ENCODE measurements around the gene ALDH1L1.
"Not testable (repeated sequence)": the region's sequence is repeated elsewhere in the genome, so short reads cannot be mapped to it uniquely, and the experiment has no call there.

The ALDH1L1 gene

DNA sequence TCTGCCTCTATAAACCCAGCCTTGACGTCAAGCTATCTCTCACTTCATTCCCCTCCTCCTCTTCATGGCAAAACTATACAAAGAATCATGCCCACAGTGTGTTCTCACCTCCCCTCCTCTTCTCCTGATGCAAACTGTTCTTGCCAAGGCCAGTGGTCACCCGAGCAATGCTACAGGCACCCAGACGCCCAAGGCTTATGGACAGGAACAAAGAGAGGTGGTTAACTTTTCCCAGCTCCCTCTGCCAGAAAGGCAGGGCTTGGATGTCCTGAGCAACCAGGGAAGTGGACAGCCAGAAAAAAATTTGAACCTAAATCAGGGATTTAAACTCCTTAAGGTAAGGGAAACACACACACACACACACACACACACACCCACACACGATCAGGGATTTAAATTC, 101.5 kb downstream of the ALDH1L1 start:
- no peak for DNase-seq

DNA sequence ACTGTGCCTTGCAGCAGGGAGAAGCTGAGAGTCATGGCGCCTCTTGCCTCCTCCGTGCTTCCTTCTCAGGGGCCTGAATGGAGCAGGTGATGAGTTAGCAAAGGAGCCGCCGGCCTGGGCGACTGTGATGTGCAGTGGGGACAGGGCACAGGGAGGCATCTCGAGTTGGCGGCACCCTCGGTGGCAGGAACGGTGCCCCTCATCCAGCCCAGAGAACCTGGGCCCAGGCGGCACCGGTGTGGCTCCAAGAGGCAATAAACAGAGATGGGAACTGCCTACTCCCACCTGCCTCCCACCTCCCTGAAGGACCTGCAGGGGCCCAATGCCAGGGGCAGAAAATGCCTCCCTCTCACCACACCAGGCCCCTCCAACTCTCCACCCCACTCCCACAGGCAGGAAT, 102.6 kb downstream of the ALDH1L1 start:
- DNase-seq, result no peak

DNA sequence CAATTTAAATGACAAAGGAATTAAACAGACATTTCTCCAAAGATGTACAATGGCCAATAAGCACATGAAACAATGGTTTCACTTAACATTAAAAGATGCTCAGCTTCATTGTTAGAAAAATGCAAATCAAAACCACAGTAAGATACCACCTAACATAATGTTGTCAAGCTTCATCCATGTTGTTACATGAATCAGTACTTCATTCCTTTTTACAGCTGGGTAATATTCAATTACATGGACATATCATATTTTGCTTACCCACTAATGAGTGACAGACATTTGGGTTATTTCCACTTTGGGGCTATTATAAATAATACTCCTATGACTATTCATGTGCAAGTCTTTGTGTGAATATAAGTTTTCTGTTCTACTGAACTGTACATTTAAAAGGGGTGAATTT, 104.2 kb downstream of the ALDH1L1 start:
- no peak for DNase-seq

DNA sequence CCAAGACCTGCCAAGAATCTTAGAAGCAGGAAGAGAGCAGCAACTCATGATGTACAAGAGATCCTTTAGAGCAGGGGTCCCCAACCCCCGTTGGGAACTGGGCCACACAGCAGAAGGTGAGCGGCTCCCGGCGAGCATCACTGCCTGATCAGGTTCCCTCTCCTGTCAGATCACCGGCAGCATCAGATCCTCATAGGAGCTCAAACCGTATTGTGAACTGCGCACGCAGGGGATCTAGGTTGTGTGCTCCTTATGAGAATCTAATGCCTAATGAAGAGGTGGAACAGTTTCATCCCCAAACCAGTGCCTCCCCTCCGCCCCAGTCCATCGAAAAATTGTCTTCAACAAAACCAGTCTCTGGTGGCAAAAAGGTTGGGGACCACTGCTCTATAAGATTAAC, 110.2 kb downstream of the ALDH1L1 start:
- DNase-seq, result no peak

DNA sequence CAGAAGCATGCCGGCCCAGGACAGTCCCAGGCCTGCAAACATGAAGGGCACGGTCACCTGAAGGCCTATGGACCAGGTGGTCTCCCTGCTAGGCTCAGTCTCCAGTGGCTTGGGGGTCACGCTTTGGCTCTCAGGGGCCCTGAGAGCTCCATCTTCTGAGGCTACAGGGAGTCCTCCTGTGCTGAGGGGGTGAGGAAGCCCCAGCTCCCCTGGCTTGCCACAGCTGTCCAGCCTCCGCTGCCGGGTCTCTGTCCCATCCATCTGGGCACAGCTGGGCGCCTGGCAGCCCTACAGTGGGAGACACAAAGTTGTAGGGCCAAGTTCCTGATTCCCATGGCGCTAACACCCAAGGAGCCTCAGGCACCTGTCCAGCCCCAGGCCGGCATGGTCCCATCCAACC, 112.4 kb downstream of the ALDH1L1 start:
- DNase-seq, result no peak

DNA sequence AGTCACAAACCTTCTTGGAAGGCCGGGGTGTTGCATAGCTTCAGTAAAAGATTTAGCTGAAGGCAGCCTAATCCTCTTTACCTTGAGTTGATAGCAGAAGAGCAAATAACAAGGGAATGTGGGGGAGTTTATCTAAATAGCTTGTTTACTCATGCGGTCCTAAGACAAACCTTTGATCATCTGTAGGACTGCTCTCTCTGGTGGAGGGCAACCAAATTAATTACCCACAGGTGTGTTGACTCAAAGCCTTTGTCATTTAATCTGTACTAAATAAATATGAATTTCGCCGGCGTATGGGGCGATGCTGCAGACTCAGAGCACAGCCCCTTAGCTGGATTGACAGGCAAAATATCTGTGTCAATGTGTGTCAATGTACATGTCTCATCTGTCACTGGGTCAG, 113.7 kb downstream of the ALDH1L1 start:
- not testable (repeated sequence) for DNase-seq

GRCh38 chr3:126065876-126066275, 114.5 kb downstream of the ALDH1L1 start:
- DNase-seq, result no peak

GRCh38 chr3:126064627-126065258, 115.6 kb downstream of the ALDH1L1 start:
- DNase-seq, result no peak

GRCh38 chr3:126063358-126063965, 116.9 kb downstream of the ALDH1L1 start:
- DNase-seq, result no peak

DNA sequence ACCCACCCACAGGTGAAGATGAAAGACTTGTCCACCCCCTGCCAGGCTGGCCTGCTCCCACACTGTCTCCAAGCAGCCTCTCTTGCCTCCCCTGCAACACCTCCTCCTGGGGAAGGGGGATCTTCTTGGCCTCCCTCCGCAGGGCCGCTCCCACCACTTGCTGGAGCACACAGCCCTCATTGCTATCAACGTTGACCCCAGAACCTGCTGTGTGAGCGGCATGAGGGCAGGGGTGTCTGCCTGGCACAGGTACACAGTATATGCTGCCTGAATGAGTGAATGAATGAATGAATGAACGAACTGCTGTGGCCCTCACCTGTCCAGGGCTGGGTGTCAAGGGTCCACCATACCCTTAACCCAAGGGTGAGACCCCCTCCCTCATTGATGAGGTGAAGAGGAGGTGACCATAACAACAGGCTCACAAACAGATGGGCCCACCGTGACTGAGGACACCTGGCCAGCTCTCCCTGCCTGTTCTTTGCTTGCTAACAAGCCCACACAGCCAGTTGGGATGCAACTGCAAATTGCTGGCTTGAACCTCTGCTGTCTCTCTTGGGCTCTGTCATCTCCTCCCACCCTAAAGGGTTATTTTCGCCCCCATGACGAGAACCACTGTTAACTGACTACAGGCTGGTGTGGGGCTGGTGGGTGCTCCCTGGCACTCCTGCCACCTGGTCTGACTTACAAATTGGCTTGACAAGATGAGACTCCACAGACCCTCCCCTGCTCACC, 118.9 kb downstream of the ALDH1L1 start:
- no peak for DNase-seq

DNA sequence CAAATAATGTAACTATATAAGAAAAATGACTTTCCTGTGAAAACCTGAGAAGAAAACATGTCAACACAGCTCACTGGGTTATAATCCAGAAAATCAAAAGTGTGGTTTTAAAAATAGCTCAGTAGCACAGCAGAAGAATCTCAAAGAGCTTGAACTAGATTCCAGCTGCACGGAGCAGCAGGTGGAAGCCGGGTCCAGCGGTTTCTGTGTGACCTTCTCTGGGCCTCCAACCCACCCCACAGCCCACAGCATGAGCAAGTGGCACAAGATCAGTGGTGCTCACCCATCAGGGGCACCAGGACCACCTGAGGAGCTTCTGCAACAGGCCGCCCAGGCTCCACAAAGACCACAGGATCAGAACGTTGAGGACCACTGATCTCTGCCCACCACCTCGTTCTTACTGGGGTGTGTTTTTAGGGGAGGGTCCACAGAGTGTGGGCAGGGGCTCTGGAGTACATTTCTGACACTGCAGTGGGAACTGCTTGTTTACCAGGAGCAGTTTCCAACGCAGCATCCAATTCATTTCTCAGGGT, 119.7 kb downstream of the ALDH1L1 start:
- DNase-seq, result no peak

DNA sequence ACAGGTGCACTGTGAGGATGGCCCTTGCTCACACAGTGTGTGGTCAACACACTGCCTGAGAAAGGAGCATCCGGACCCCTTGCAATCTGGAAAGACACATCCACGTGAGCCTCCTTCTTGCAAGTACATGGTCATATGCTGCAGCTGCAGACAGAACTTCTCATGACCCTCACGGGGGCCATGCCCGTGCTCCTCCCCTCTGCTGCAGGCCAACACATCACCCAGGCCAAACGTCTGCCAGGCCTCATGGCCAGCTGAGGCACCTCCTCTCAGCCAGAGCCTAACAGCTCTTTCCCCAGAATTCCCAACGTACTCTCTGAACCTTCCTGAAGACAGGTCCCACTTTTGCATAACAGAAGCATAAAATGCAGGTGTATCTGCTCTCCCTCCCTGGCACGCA, 121.7 kb downstream of the ALDH1L1 start:
- DNase-seq, result no peak

- DNase-seq, result no peak
These were observed 122.5 kb downstream of the ALDH1L1 start for GRCh38 chr3:126057936-126058335.

DNA sequence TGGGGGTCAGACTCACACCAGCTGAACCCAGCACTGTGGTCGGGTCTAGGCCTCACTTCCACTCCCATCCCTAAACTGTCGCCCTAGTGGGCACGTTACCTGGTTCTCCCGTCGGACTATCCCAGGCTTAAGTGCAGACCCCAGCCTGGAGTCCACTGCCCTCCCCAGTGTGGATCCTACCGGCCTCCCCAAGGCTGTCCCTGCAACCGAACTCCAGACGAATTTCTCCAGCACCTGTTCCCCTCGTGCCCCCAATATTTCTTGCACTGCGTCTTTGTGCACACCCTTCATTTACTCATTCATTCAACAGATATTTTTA, 122.9 kb downstream of the ALDH1L1 start:
- no peak for DNase-seq

DNA sequence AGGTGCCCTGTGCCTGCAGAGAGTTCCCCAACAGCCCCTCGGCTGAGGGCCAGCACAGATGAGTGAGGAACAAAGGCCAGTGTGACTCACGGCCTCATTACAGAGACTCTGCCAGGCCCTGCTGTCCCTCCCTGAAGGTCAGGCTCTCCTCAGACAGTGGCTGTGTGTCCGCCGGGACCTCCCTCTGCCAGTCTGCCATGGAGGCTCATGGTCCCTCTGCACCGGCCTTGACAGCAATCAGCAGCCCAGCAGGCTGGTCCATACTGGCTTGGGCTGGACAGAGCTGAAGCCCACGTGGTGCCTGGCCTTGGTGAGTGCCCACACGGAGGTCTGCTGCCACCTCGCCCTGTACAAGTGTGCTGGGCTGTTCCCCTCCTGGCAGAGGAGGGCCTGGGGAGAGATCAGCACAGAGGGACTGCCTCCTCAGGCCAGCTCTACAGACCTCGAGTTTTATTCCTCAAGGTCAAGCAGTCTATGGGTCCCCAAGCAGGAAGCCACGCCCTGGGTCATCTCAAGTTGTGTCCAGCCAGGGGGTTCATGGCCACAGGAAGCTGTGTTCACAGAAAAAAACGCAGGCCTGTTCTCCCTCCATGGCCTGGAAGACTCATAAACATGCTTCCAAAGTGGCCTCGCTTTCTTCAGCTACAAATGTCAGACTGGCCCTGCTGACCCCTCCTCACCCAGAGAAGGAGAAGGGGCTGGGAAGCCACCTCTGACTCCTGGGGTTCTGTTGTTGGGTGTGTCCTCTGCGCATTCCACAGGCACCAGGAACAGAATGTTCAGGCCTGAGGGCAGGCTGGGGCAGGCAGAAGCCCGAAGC, 123.5 kb downstream of the ALDH1L1 start:
- DNase-seq, result no peak

DNA sequence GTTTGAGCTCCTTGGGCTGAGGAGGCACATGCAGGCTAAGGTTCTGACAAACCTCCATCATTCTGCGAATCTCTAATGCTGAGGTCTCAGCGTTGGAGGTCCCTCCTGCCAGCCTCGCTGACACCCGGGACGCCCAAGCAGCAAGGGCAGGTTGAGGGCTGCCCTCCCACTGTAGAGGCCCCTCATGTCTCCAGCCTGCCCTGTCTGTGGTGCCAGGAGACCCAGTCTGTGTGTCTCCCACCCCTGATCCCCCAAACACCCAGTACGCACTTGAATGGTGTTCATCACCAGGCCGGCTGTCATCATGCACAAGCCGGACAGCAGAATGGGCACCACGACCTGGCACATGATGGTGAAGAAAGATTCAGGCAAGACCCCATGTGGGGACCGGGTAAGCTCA, 124.3 kb downstream of the ALDH1L1 start:
- DNase-seq, result no peak

DNA sequence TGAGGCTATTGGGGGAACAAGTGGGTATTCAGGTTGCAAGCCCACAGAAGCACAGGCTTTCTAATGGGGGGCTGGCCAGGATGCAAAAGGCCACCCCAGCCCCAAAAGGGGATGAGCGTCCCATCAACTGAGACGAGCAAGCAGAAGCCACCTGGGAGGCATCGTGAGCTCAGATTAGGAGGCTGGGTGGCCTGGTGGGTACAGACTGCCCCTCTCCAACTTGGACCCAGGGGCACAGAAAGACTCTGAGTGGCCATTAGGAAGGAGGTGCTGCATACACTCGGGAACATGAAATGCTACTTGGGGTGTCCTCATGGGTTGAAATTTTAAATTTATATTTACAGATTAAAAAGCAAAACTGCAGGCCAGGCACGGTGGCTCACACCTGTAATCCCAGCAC, 125.5 kb downstream of the ALDH1L1 start:
- no peak for DNase-seq

GRCh38 chr3:126053949-126054569, 126.3 kb downstream of the ALDH1L1 start:
- DNase-seq, result no peak
